CD14-positive monocyte (primary cell): ENCODE data around the gene CDC73. TPM values are rescaled to one million over a fixed set of nuclear protein-coding genes. Genes with fewer than 3 reads are reported as not detected.

Experiments
- DNase-seq, 3 donors: peaks; one replicate each; pipeline ENCODE4 v3.0.0-alpha.2; 2011 to 2022
- H2AFZ ChIP-seq: 2 replicates; pipeline ENCODE4 v1.6.0; 2012; ENCODE audit warnings: mild to moderate bottlenecking, low read depth, low read length, inconsistent platforms; ENCODE audit not compliant: insufficient read depth, poor library complexity, severe bottlenecking
- H3K27ac ChIP-seq, 2 donors: 1 replicate in 1 of 2; 2 replicates in 1 of 2; pipeline ENCODE4 v1.5.1; 2012 to 2013; ENCODE audit warnings: low read length in 2 of 2, control low read depth in 1 of 2, inconsistent platforms in 1 of 2, low read depth in 1 of 2, mild to moderate bottlenecking in 1 of 2
- H3K27me3 ChIP-seq, 2 donors: one replicate each; pipeline versions ENCODE4 v1.6.0 to v1.6.1; 2011 to 2013; ENCODE audit warnings: low read length in 2 of 2; ENCODE audit not compliant: control insufficient read depth in 2 of 2, insufficient read depth in 2 of 2
- H3K36me3 ChIP-seq, 2 donors: replicated peaks in 1 of 2; 1 replicate in 1 of 2; 2 replicates in 1 of 2; pipeline versions ENCODE4 v1.5.1 to v1.6.1; 2012 to 2013; ENCODE audit warnings: low read length in 2 of 2, control low read depth in 1 of 2, inconsistent platforms in 1 of 2, mild to moderate bottlenecking in 1 of 2; ENCODE audit not compliant: insufficient read depth in 2 of 2, control insufficient read depth in 1 of 2
- H3K4me1 ChIP-seq, 2 donors: 1 replicate in 1 of 2; 2 replicates in 1 of 2; pipeline versions ENCODE4 v1.5.1 to v1.6.1; 2012 to 2013; ENCODE audit warnings: low read length in 2 of 2, control low read depth in 1 of 2, inconsistent platforms in 1 of 2, mild to moderate bottlenecking in 1 of 2, moderate library complexity in 1 of 2; ENCODE audit not compliant: insufficient read depth in 2 of 2, control insufficient read depth in 1 of 2
- H3K4me2 ChIP-seq: replicated peaks from 2 replicates; pipeline ENCODE3; 2012; ENCODE audit warnings: low read length, moderate library complexity, mild to moderate bottlenecking; ENCODE audit not compliant: poor library complexity, severe bottlenecking; ENCODE audit errors: extremely low read depth
- H3K4me3 ChIP-seq, 3 experiments: fragments of 200-600 bp in 1 of 3; sonication (generic) in 1 of 3; replicated peaks in 1 of 3; 1 replicate in 2 of 3; 2 replicates in 1 of 3; pipeline ENCODE4 v1.5.1; 2011 to 2013; ENCODE audit warnings: low read length in 3 of 3, mild to moderate bottlenecking in 3 of 3, control low read depth in 2 of 3, low read depth in 2 of 3, inconsistent platforms in 1 of 3, moderate library complexity in 1 of 3
- H3K79me2 ChIP-seq: 2 replicates; pipeline ENCODE4 v1.6.0; 2012; ENCODE audit warnings: mild to moderate bottlenecking, control low read depth, inconsistent platforms, low read length, moderate library complexity; ENCODE audit not compliant: insufficient read depth
- H3K9ac ChIP-seq: 2 replicates; pipeline ENCODE4 v1.6.0; 2017; ENCODE audit warnings: low read length, mild to moderate bottlenecking; ENCODE audit not compliant: insufficient read depth, poor library complexity, severe bottlenecking
- H3K9me3 ChIP-seq, 2 donors: replicated peaks in 1 of 2; 1 replicate in 1 of 2; 2 replicates in 1 of 2; pipeline versions ENCODE4 v1.5.1 to v1.6.1; 2012 to 2013; ENCODE audit warnings: low read length in 2 of 2, control low read depth in 1 of 2; ENCODE audit not compliant: control insufficient read depth in 1 of 2, insufficient read depth in 1 of 2
- H4K20me1 ChIP-seq: 2 replicates; pipeline ENCODE4 v1.6.0; 2012; ENCODE audit warnings: mild to moderate bottlenecking, low read length, control low read depth, moderate library complexity; ENCODE audit not compliant: insufficient read depth
- H3K27ac Mint-ChIP-seq, 7 donors: one replicate each; pipeline ENCODE4 v1.8.0; 2020; ENCODE audit warnings: mild to moderate bottlenecking in 7 of 7, mixed read lengths in 7 of 7, moderate library complexity in 6 of 7, inconsistent platforms in 2 of 7
- H3K27me3 Mint-ChIP-seq, 3 donors: one replicate each; pipeline ENCODE4 v1.8.0; 2021 to 2022; ENCODE audit warnings: low read depth in 3 of 3, mild to moderate bottlenecking in 3 of 3, mixed read lengths in 3 of 3, moderate library complexity in 3 of 3, inconsistent platforms in 1 of 3
- H3K36me3 Mint-ChIP-seq, 2 donors: one replicate each; pipeline ENCODE4 v1.8.0; 2020; ENCODE audit warnings: mixed read lengths in 2 of 2, inconsistent platforms in 1 of 2, mild to moderate bottlenecking in 1 of 2
- H3K4me1 Mint-ChIP-seq: one replicate; pipeline ENCODE4 v1.8.0; 2020; ENCODE audit warnings: mild to moderate bottlenecking, mixed read lengths
- H3K4me3 Mint-ChIP-seq, 2 donors: one replicate each; pipeline ENCODE4 v1.8.0; 2020; ENCODE audit warnings: mild to moderate bottlenecking in 2 of 2, mixed read lengths in 2 of 2, moderate library complexity in 1 of 2
- H3K9me3 Mint-ChIP-seq, 7 donors: one replicate each; pipeline ENCODE4 v1.8.0; 2020 to 2022; ENCODE audit warnings: mixed read lengths in 7 of 7, mild to moderate bottlenecking in 6 of 7, moderate library complexity in 6 of 7, inconsistent platforms in 2 of 7
- CTCF ChIP-seq: fragments of 200-600 bp; IDR thresholded peaks from one replicate; pipeline ENCODE4 v1.8.0; 2022; ENCODE audit warnings: antibody characterized with exemption, mild to moderate bottlenecking
- WGBS: methylation state at CpG from one replicate; pipeline ENCODE4 v1.1.5; 2013; ENCODE audit warnings: missing lambda C conversion rate; ENCODE audit not compliant: insufficient coverage; 5-methylcytosine and 5-hydroxymethylcytosine counted together
- intact Hi-C, 2 donors: fragments of 100-400 bp; cut with micrococcal nuclease; formaldehyde crosslinking; loops; one replicate each; pipeline versions ENCODE4 v1.15.0 to v1.15.1; 2023
- polyA plus RNA-seq, 3 donors: library from polyadenylated mRNA; depleted of rRNA in 1 of 3; unstranded in 2 of 3; stranded (reverse) in 1 of 3; fragments of 300-500 nt in 2 of 3; fragments of >200 nt in 1 of 3; fragmentation: Illumina TruSeq in 2 of 3; gene quantifications; 1 replicate in 2 of 3; 2 replicates in 1 of 3; pipeline ENCODE4 v1.2.3, GENCODE V29; 2012 to 2021

Gene CDC73
- polyA plus RNA-seq, 3 donors, result 14.2 to 60.3 (median 57.2) TPM

- under 1% methylated on average over 55 of the region's 73 CpGs for WGBS
- Histone ChIP-seq H3K27ac (peak within 1 kb of the TSS; percentile 66 to 90), H3K4me2 (peak within 1 kb of the TSS; percentile 87), H2AFZ (peak within 1 kb of the TSS; percentile 90), H3K36me3 (peaks cover 7 to 13% of the 10 kb centered on the region in 2 donors), H3K4me3 (peak within 1 kb of the TSS; percentile 63 to 97 (median 96)), H3K9ac (peak within 1 kb of the TSS; percentile 88), H3K9me3 (no peaks in the 10 kb centered on the region), H4K20me1 (peaks cover 25% of the 10 kb centered on the region), H3K79me2 (peaks cover 35% of the 10 kb centered on the region), H3K27me3 (no peaks in the 10 kb centered on the region), H3K4me1 (peaks cover 14 to 21% of the 10 kb centered on the region in 2 donors)
- H3K27me3 Mint-ChIP-seq, result peaks cover 0 to 3% (median 1%) of the 10 kb centered on the region in 3 donors
- H3K27ac Mint-ChIP-seq, result peak within 1 kb of the TSS; percentile 90 to 95 (median 93)
- peak within 1 kb of the TSS; percentile 88 to 95 for H3K4me3 Mint-ChIP-seq
- TF ChIP-seq CTCF, result peak; percentile 25
- intact Hi-C loops, result loop anchor here (5.0 to 10.0 kb wide), 2 partner anchors 48 to 50 kb away; partner anchors contain the start of genes RO60 (in 2 of the 2) and UCHL5 (in 2 of the 2)
- peaks cover 8% of the 10 kb centered on the region in 2 donors for H3K36me3 Mint-ChIP-seq
- H3K4me1 Mint-ChIP-seq, result peaks cover 23% of the 10 kb centered on the region
- no peaks in the 10 kb centered on the region for H3K9me3 Mint-ChIP-seq
- peak; percentile 70 to 79 (median 74) for DNase-seq
These were observed 16.7 kb upstream of the CDC73 start, which contains the start of gene GLRX2 for GRCh38 chr1:193104907-193105820. TSS of gene GLRX2 (minus strand) at chr1:193105414. CDS start at chr1:193105382, 32 bp downstream.

- H3K27ac Mint-ChIP-seq, result peak overlapping the region; percentile 85 to 92 (median 91)
- intact Hi-C loops, result loop anchor here (5.0 to 10.0 kb wide), 2 partner anchors 48 to 51 kb away; partner anchors contain the start of genes RO60 (in 2 of the 2) and UCHL5 (in 2 of the 2)
- peaks cover 2% of the 10 kb centered on the region in 2 donors for H3K36me3 Mint-ChIP-seq
These were observed 16.0 kb upstream of the CDC73 start for GRCh38 chr1:193105821-193106177.

More at GRCh38 chr1:193105821-193106177, 16.0 kb upstream of the CDC73 start:
- peaks cover 3 to 6% of the 10 kb centered on the region in 2 donors for H3K36me3 ChIP-seq
- no peaks in the 10 kb centered on the region for H3K9me3 ChIP-seq
- peak overlapping the region; percentile 90 for H2AFZ ChIP-seq
- 60% methylated on average over 1 of the region's 4 CpGs for WGBS
- H4K20me1 ChIP-seq, result peaks cover 25% of the 10 kb centered on the region
- H3K4me2 ChIP-seq, result peak overlapping the region; percentile 87
- Mint-ChIP-seq H3K9me3 (no peaks in the 10 kb centered on the region), H3K4me3 (peak overlapping the region; percentile 88 to 95), H3K27me3 (peaks cover 0 to 3% (median 1%) of the 10 kb centered on the region in 3 donors), H3K4me1 (peaks cover 23% of the 10 kb centered on the region)
- DNase-seq, result no peak
- no peak for TF ChIP-seq CTCF
- H3K4me3 ChIP-seq, result peak overlapping the region; percentile 63 to 97 (median 96)
- H3K27ac ChIP-seq, result peak overlapping the region; percentile 66 to 90
- H3K79me2 ChIP-seq, result peaks cover 35% of the 10 kb centered on the region
- no peaks in the 10 kb centered on the region for H3K27me3 ChIP-seq
- H3K4me1 ChIP-seq, result peaks cover 14 to 21% of the 10 kb centered on the region in 2 donors
- H3K9ac ChIP-seq, result peak overlapping the region; percentile 88
